Measurements from ENCODE around the gene SH3RF3. TPM values are rescaled to one million over a fixed set of nuclear protein-coding genes. Genes with fewer than 3 reads are reported as not detected.

SH3RF3 gene
- total and polyA plus RNA-seq, 2 of the 13 experiments (the other 11 are each of a cell fraction or from before 2014, with no cell fraction given) = 0.04 TPM; not detected in 1

- TF ChIP-seq NFKBIZ (CRISPR knock-in tag; IDR thresholded peaks at IDR 0.05) = no peak
- no peak for TF ChIP-seq DR1 (CRISPR knock-in tag; IDR thresholded peaks at IDR 0.05)
- TF ChIP-seq ZNF460 (CRISPR knock-in tag; IDR thresholded peaks at IDR 0.05; ENCODE audit: borderline replicate concordance) = no peak
- TF ChIP-seq HMG20A (CRISPR knock-in tag; IDR thresholded peaks at IDR 0.05; ENCODE audit: borderline replicate concordance) = no peak
Measured at GRCh38 chr2:109422758-109423500, 293.9 kb downstream of the SH3RF3 start (continued).

GRCh38 chr2:109423556-109424359, 294.8 kb downstream of the SH3RF3 start:
- peak; percentile 52 for ATAC-seq
- H3K36me3 ChIP-seq (replicated peaks in 1 of 2; ENCODE audit: control insufficient read depth in 1 of 2, insufficient read depth in 2 of 2, low read length in 2 of 2) = no peaks in the 10 kb centered on the region
- DNase-seq (ENCODE audit: low spot score) = no peak
- H3K9me3 ChIP-seq (ENCODE audit: low read length) = no peaks in the 10 kb centered on the region
- no peak for FAIRE-seq
- peaks cover 9% of the 10 kb centered on the region; the same call in 1 of the 2 replicates for H3K4me1 ChIP-seq (ENCODE audit: insufficient read depth, low read length)
- no peak overlapping the region for H3K27ac ChIP-seq (ENCODE audit: extremely low read length, insufficient read depth, low read length)
- H2AFZ ChIP-seq (ENCODE audit: low read length) = no peak overlapping the region
- in situ Hi-C loops (cut with HindIII; ENCODE audit: extremely low pct_ligation_motif_present, low pct_unique_long_range_greater_than_20kb) = no loop called here
- CTCF ChIA-PET (ENCODE audit: low intra/inter-chr PET ratio, low total read pairs) = no interaction called here
- no peak overlapping the region for H3K9ac ChIP-seq (ENCODE audit: insufficient read depth, low read depth, low read length)
- WGBS (ENCODE audit: low lambda C conversion rate) = 60% methylated on average over 21 of the region's 22 CpGs
- no peak overlapping the region for H3K4me2 ChIP-seq (ENCODE audit: low read depth, low read length)
- BruUV-seq (replicated peaks) = no TSS peak
- POLR2A ChIA-PET = no interaction called here
- H3K79me2 ChIP-seq (ENCODE audit: insufficient read depth, low read length) = no peaks in the 10 kb centered on the region
- H4K20me1 ChIP-seq (ENCODE audit: insufficient read depth, low read length) = no peaks in the 10 kb centered on the region
- intact Hi-C loops (cut with micrococcal nuclease; ENCODE audit: unreplicated experiment) = no loop called here
- peaks cover 4 to 5% of the 10 kb centered on the region in 2 experiments; a peak in 2 of 5 replicates for H3K27me3 ChIP-seq (ENCODE audit: control insufficient read depth in 1 of 2, insufficient read depth in 2 of 2, low read length in 2 of 2)
- no peak overlapping the region for H3K4me3 ChIP-seq (replicated peaks in 1 of 3; ENCODE audit: insufficient read depth in 1 of 3, low read depth in 2 of 3, low read length in 3 of 3)
- TF ChIP-seq KLF6 (CRISPR knock-in tag; IDR thresholded peaks at IDR 0.05) (no peak), STAG1 (CRISPR knock-in tag; IDR thresholded peaks at IDR 0.05) (0 out of 2 replicates have a peak, but pooled peaks have one; percentile 20), ZIK1 (CRISPR knock-in tag; IDR thresholded peaks at IDR 0.05; ENCODE audit: borderline replicate concordance, low read depth) (no peak), ZBTB8A (CRISPR knock-in tag; IDR thresholded peaks at IDR 0.05; ENCODE audit: borderline replicate concordance, low read depth) (no peak)
